GM12872 (cell line): ENCODE results near the gene KDM2A.

Experiments
- CTCF ChIP-seq: IDR thresholded peaks from 3 replicates; pipeline ENCODE4 v1.5.1; 2011; ENCODE audit warnings: low read depth, mild to moderate bottlenecking, low read length, moderate library complexity; ENCODE audit not compliant: insufficient read depth

Gene KDM2A

GRCh38 chr11:67178878-67179277 lies 59.8 kb downstream of the KDM2A start:
- TF ChIP-seq CTCF = no peak

- no peak for TF ChIP-seq CTCF
Observed at GRCh38 chr11:67179892-67180490, 60.9 kb downstream of the KDM2A start.

GRCh38 chr11:67194096-67194495 lies 75.0 kb downstream of the KDM2A start:
- no peak for TF ChIP-seq CTCF

GRCh38 chr11:67195971-67196456 lies 77.0 kb downstream of the KDM2A start:
- no peak for TF ChIP-seq CTCF

GRCh38 chr11:67197606-67198005 lies 78.5 kb downstream of the KDM2A start:
- TF ChIP-seq CTCF = no peak

GRCh38 chr11:67199751-67200150 lies 80.7 kb downstream of the KDM2A start:
- no peak for TF ChIP-seq CTCF

GRCh38 chr11:67202028-67202427 lies 83.0 kb downstream of the KDM2A start:
- TF ChIP-seq CTCF = no peak

GRCh38 chr11:67204822-67205221 lies 85.8 kb downstream of the KDM2A start:
- no peak for TF ChIP-seq CTCF
